ENCODE data around the gene MUC4.

MUC4 gene

DNA sequence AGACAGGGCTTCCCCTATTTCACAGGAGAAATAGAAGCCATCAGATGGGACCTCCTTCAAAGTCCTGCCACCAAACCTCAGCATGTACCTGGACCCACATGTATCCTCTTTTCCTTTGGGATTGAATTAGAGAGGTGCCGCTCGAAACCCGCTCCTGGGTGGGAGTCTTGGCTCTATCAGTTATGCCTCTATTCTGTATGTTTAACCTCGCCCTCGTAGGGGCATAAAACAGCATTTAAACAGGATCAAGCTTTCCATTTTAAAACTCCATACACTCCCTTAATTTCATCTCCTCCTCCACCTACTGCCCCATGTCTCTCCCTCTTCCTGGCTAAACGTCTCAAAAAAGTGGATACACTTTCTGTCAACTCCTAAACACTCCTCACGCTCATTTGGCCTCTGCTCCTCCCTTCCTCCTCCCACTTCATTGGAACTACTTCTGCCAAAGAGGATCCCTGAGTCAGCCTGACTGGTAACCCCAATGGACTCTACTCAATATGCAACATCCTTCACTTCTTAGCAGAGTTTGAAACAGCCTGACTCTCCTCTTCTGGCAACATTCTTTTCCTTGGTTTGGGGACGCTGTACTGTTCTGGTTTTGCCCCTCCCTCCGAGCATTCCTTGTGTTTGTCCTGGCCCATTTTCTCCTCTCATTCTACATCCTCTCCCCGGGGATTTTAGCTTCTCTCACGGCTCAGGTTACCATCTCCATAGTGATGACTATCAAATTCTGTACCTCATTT, 114.0 kb downstream of the MUC4 start:
- no peak for DNase-seq

Data from stimulated activated CD8-positive, alpha-beta memory T cell treated with anti-CD3 and anti-CD28 coated beads, Interleukin-4, amount 100 ng/mL, for 48 hours (primary cell).